Measurements from ENCODE around the gene CD302. TPM values are rescaled to one million over a fixed set of nuclear protein-coding genes. Genes with fewer than 3 reads are reported as not detected.

CD302 gene
- total RNA-seq, 1 donor from 2014 or later: 1.1 TPM

DNA sequence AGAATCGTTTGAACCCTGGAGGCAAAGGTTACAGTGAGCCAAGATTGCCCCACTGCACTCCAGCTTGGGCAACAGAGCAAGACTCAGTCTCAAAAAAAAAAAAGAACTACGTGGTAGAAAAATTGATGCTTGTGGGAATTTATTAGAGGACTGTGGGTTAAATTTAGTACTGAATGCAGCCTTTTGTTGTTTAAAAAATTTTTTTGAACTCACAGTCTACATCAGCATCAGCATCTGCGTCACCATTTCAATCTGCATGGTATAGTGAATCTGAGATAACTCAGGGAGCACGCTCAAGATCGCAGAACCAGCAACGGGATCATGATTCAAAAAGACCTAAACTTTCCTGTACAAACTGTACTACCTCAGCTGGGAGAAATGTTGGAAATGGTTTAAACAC is 55.2 kb downstream of the CD302 start:
- H3F3A ChIP-seq (ENCODE audit: low read depth): no peaks in the 10 kb centered on the region
- H3K4me3 ChIP-seq: no peak overlapping the region
- H3K4me1 Mint-ChIP-seq: no peaks in the 10 kb centered on the region
- no peak overlapping the region for H3K4me3 Mint-ChIP-seq
- DNase-seq (ENCODE audit: low spot score): no peak
- H3K4me1 ChIP-seq: no peaks in the 10 kb centered on the region
- no peaks in the 10 kb centered on the region for H3K9me3 Mint-ChIP-seq
- no peak overlapping the region for H3K27ac Mint-ChIP-seq
- H3K9ac ChIP-seq: no peak overlapping the region
- no peak overlapping the region for H2AFZ ChIP-seq (replicated peaks)
- H3K79me2 ChIP-seq (ENCODE audit: low read depth): peaks cover 95% of the 10 kb centered on the region
- peaks cover 32% of the 10 kb centered on the region for H4K20me1 ChIP-seq (ENCODE audit: low read depth)
- no peak for TF ChIP-seq EZH2 (IDR thresholded peaks at IDR 0.05)
- H3K9me3 ChIP-seq (ENCODE audit: low read depth): no peaks in the 10 kb centered on the region
- H3K27me3 Mint-ChIP-seq (ENCODE audit: insufficient read depth, low read depth): no peaks in the 10 kb centered on the region
- no peaks in the 10 kb centered on the region for H3K27me3 ChIP-seq
- H3K27ac ChIP-seq: no peak overlapping the region
- H3K36me3 ChIP-seq: peaks cover 24% of the 10 kb centered on the region
- peaks cover 46% of the 10 kb centered on the region for H3K36me3 Mint-ChIP-seq
- H3K4me2 ChIP-seq: no peak overlapping the region

GRCh38 chr2:159738509-159739390 is 59.3 kb downstream of the CD302 start:
- no peaks in the 10 kb centered on the region for H3K4me1 Mint-ChIP-seq
- no peak overlapping the region for H3K4me2 ChIP-seq
- TF ChIP-seq EZH2 (IDR thresholded peaks at IDR 0.05) (no peak), EZH2phosphoT487 (IDR thresholded peaks at IDR 0.05) (no peak)
- TF ChIP-seq, protein P1, sequence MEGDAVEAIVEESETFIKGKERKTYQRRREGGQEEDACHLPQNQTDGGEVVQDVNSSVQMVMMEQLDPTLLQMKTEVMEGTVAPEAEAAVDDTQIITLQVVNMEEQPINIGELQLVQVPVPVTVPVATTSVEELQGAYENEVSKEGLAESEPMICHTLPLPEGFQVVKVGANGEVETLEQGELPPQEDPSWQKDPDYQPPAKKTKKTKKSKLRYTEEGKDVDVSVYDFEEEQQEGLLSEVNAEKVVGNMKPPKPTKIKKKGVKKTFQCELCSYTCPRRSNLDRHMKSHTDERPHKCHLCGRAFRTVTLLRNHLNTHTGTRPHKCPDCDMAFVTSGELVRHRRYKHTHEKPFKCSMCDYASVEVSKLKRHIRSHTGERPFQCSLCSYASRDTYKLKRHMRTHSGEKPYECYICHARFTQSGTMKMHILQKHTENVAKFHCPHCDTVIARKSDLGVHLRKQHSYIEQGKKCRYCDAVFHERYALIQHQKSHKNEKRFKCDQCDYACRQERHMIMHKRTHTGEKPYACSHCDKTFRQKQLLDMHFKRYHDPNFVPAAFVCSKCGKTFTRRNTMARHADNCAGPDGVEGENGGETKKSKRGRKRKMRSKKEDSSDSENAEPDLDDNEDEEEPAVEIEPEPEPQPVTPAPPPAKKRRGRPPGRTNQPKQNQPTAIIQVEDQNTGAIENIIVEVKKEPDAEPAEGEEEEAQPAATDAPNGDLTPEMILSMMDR (IDR thresholded peaks at IDR 0.05): no peak
- no peak overlapping the region for H3K27ac ChIP-seq
- H3K79me2 ChIP-seq (ENCODE audit: low read depth): peaks cover 99% of the 10 kb centered on the region
- no peaks in the 10 kb centered on the region for H3F3A ChIP-seq (ENCODE audit: low read depth)
- DNase-seq (ENCODE audit: low spot score): no peak
- peaks cover 65% of the 10 kb centered on the region for H4K20me1 ChIP-seq (ENCODE audit: low read depth)
- no peak overlapping the region for H3K4me3 ChIP-seq
- H3K9me3 ChIP-seq (ENCODE audit: low read depth): no peaks in the 10 kb centered on the region
- H3K27me3 Mint-ChIP-seq (ENCODE audit: insufficient read depth, low read depth): no peaks in the 10 kb centered on the region
- H3K9me3 Mint-ChIP-seq: no peaks in the 10 kb centered on the region
- H3K27ac Mint-ChIP-seq: no peak overlapping the region
- H3K36me3 ChIP-seq: peaks cover 38% of the 10 kb centered on the region
- peaks cover 41% of the 10 kb centered on the region for H3K36me3 Mint-ChIP-seq
- no peak overlapping the region for H2AFZ ChIP-seq (replicated peaks)
- H3K9ac ChIP-seq: no peak overlapping the region
- no peaks in the 10 kb centered on the region for H3K27me3 ChIP-seq
- H3K4me3 Mint-ChIP-seq: no peak overlapping the region
- H3K4me1 ChIP-seq: no peaks in the 10 kb centered on the region

- Histone ChIP-seq H3K27ac (no peak overlapping the region), H3K4me2 (no peak overlapping the region), H3K9me3 (ENCODE audit: low read depth) (no peaks in the 10 kb centered on the region), H3K9ac (no peak overlapping the region), H3F3A (ENCODE audit: low read depth) (no peaks in the 10 kb centered on the region), H4K20me1 (ENCODE audit: low read depth) (peaks cover 71% of the 10 kb centered on the region), H3K36me3 (peaks cover 41% of the 10 kb centered on the region), H3K4me3 (no peak overlapping the region), H3K79me2 (ENCODE audit: low read depth) (peaks cover 99% of the 10 kb centered on the region), H3K27me3 (no peaks in the 10 kb centered on the region), H2AFZ (replicated peaks) (no peak overlapping the region), H3K4me1 (no peaks in the 10 kb centered on the region)
- TF ChIP-seq, protein P1 (IDR thresholded peaks at IDR 0.05): no peak
- TF ChIP-seq EZH2 (IDR thresholded peaks at IDR 0.05): no peak
- TF ChIP-seq EZH2phosphoT487 (IDR thresholded peaks at IDR 0.05): no peak
- no peak overlapping the region for H3K4me3 Mint-ChIP-seq
- no peak for DNase-seq (ENCODE audit: low spot score)
- H3K4me1 Mint-ChIP-seq: no peaks in the 10 kb centered on the region
- H3K36me3 Mint-ChIP-seq: peaks cover 38% of the 10 kb centered on the region
- H3K27me3 Mint-ChIP-seq (ENCODE audit: insufficient read depth, low read depth): no peaks in the 10 kb centered on the region
- no peaks in the 10 kb centered on the region for H3K9me3 Mint-ChIP-seq
- no peak overlapping the region for H3K27ac Mint-ChIP-seq
Measured at GRCh38 chr2:159737917-159738296, 60.1 kb downstream of the CD302 start.

DNA sequence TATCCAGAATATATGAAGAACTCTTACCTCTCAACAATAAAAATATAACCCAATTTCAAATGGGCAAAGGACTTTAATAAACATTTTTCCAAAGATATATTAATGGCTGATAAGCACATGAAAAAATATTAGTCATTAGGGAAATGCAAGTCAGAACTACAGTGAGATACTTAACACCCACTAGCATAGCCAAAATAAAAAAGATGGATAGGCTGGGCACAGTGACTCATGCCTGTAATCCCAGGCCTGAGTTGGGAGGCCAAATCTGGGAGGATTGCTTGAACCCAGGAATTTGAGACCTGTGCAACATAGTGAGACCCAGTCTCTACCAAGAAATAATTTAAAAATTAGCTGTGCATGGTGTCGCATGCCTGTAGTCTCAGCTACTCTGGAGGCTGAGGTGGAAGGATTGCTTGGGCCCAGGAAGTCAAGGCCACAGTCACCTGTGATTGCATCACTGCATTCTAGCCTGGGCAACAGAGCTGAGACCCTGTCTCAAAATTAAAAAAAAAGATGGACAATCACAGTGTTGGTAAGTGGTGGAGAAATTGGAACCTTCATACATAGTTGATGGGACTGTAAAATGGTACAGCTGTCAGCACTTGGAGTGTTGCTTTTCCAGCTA is 60.6 kb downstream of the CD302 start:
- Histone ChIP-seq H3K4me3 (no peak overlapping the region), H3K36me3 (peaks cover 41% of the 10 kb centered on the region), H3F3A (ENCODE audit: low read depth) (no peaks in the 10 kb centered on the region), H3K27ac (no peak overlapping the region), H3K4me2 (no peak overlapping the region), H3K4me1 (no peaks in the 10 kb centered on the region), H3K79me2 (ENCODE audit: low read depth) (peaks cover 99% of the 10 kb centered on the region), H4K20me1 (ENCODE audit: low read depth) (peaks cover 75% of the 10 kb centered on the region), H2AFZ (replicated peaks) (no peak overlapping the region), H3K9ac (no peak overlapping the region), H3K9me3 (ENCODE audit: low read depth) (no peaks in the 10 kb centered on the region), H3K27me3 (no peaks in the 10 kb centered on the region)
- Mint-ChIP-seq H3K27me3 (ENCODE audit: insufficient read depth, low read depth) (no peaks in the 10 kb centered on the region), H3K4me3 (no peak overlapping the region), H3K36me3 (peaks cover 38% of the 10 kb centered on the region), H3K4me1 (no peaks in the 10 kb centered on the region), H3K9me3 (no peaks in the 10 kb centered on the region), H3K27ac (no peak overlapping the region)
- DNase-seq (ENCODE audit: low spot score): no peak
- TF ChIP-seq, protein P1 (IDR thresholded peaks at IDR 0.05): no peak
- TF ChIP-seq EZH2phosphoT487 (IDR thresholded peaks at IDR 0.05): no peak
- TF ChIP-seq EZH2 (IDR thresholded peaks at IDR 0.05): no peak
